Common myeloid progenitor, CD34-positive (primary cell): ENCODE results near the gene ANKRD27.

ENCODE experiments used
- CTCF ChIA-PET: fragments of 350-600 bp; sonication (Branson Sonifier 250); formaldehyde crosslinking; loops from one replicate; lab custom pipeline; 2021; ENCODE audit warnings: antibody characterized with exemption; lab: Charles Lee
- POLR2A ChIA-PET: fragments of 350-600 bp; sonication (Branson Sonifier 250); formaldehyde crosslinking; loops from one replicate; lab custom pipeline; 2021; ENCODE audit warnings: antibody characterized with exemption; lab: Charles Lee
- DNase-seq, 3 donors: peaks; one replicate each; pipeline versions ENCODE4 v3.0.0 to v3.0.0-alpha.2; 2013
- H3K27ac ChIP-seq, 2 experiments: 1 replicate in 1 of 2; 2 replicates in 1 of 2; pipeline ENCODE4 v1.7.0; 2013; ENCODE audit warnings: inconsistent platforms in 2 of 2, low read length in 2 of 2, mild to moderate bottlenecking in 2 of 2, low read depth in 1 of 2, moderate library complexity in 1 of 2; ENCODE audit not compliant: severe bottlenecking in 2 of 2, insufficient read depth in 1 of 2, poor library complexity in 1 of 2
- H3K27me3 ChIP-seq, 5 experiments: replicated peaks in 2 of 5; 1 replicate in 3 of 5; 2 replicates in 2 of 5; pipeline versions ENCODE4 v1.6.1 to v1.7.0; 2013; ENCODE audit warnings: low read length in 4 of 5, mild to moderate bottlenecking in 2 of 5, moderate library complexity in 2 of 5, inconsistent platforms in 1 of 5; ENCODE audit not compliant: insufficient read depth in 5 of 5, control insufficient read depth in 4 of 5
- H3K36me3 ChIP-seq, 4 experiments: 1 replicate in 2 of 4; 2 replicates in 2 of 4; pipeline versions ENCODE4 v1.6.1 to v1.7.0; 2013; ENCODE audit warnings: low read length in 3 of 4, control low read depth in 1 of 4, mild to moderate bottlenecking in 1 of 4; ENCODE audit not compliant: control insufficient read depth in 4 of 4, insufficient read depth in 4 of 4
- H3K4me1 ChIP-seq, 4 experiments: 1 replicate in 3 of 4; 2 replicates in 1 of 4; pipeline versions ENCODE4 v1.6.1 to v1.7.1; 2013; ENCODE audit warnings: low read length in 3 of 4, mild to moderate bottlenecking in 3 of 4, control low read depth in 1 of 4, inconsistent platforms in 1 of 4, moderate library complexity in 1 of 4; ENCODE audit not compliant: control insufficient read depth in 4 of 4, insufficient read depth in 4 of 4; ENCODE audit errors: control extremely low read depth in 1 of 4
- H3K4me3 ChIP-seq, 7 experiments: 1 replicate in 4 of 7; 2 replicates in 3 of 7; pipeline versions ENCODE4 v1.5.1 to v1.7.0; 2013; ENCODE audit warnings: mild to moderate bottlenecking in 7 of 7, low read length in 6 of 7, moderate library complexity in 6 of 7, inconsistent platforms in 2 of 7, low read depth in 2 of 7, control low read depth in 1 of 7; ENCODE audit not compliant: insufficient read depth in 4 of 7, control insufficient read depth in 1 of 7; ENCODE audit errors: extremely low read depth in 1 of 7
- H3K9me3 ChIP-seq, 5 experiments: 1 replicate in 4 of 5; 2 replicates in 1 of 5; pipeline versions ENCODE4 v1.6.1 to v1.7.1; 2013; ENCODE audit warnings: low read length in 4 of 5, mild to moderate bottlenecking in 2 of 5, inconsistent platforms in 1 of 5, low read depth in 1 of 5, moderate library complexity in 1 of 5; ENCODE audit not compliant: control insufficient read depth in 4 of 5, insufficient read depth in 2 of 5; ENCODE audit errors: control extremely low read depth in 1 of 5
- WGBS: methylation state at CpG from one replicate; pipeline ENCODE4 v1.1.5; 2013; ENCODE audit not compliant: insufficient coverage; 5-methylcytosine and 5-hydroxymethylcytosine counted together

ANKRD27 gene

GRCh38 chr19:32691952-32692726 lies 17.2 kb upstream of the ANKRD27 start:
- peak overlapping the region; percentile 37 to 82 (median 71) for H3K4me3 ChIP-seq
- no peaks in the 10 kb centered on the region for H3K9me3 ChIP-seq
- H3K4me1 ChIP-seq, result peaks cover 4 to 43% (median 36%) of the 10 kb centered on the region in 4 experiments
- POLR2A ChIA-PET, result interaction anchor here (1.2 to 1.5 kb wide), 2 partner anchors 16 to 222 kb away, joined by 3 to 4 read pairs; no protein-coding TSS in a partner anchor
- CTCF ChIA-PET, result interaction anchor here (0.6 to 0.8 kb wide), 3 partner anchors 15 to 94 kb away, joined by 3 read pairs; no protein-coding TSS in a partner anchor
- peak overlapping the region in 1 of 2 experiments; percentile 75 for H3K27ac ChIP-seq
- peaks cover 0 to 3% (median 0%) of the 10 kb centered on the region in 4 experiments for H3K36me3 ChIP-seq
- H3K27me3 ChIP-seq, result no peaks in the 10 kb centered on the region
- WGBS, result under 1% methylated on average over 69 of the region's 93 CpGs
- DNase-seq, result peak; percentile 44 to 85 (median 70)

GRCh38 chr19:32691291-32691951 lies 16.4 kb upstream of the ANKRD27 start, which contains the start of gene NUDT19:
Gene NUDT19, plus strand, starts transcription at chr19:32691821. Its CDS starts 140 bp downstream, at chr19:32691961.
- peak; percentile 58 to 80 (median 66) for DNase-seq
- H3K27me3 ChIP-seq, result no peaks in the 10 kb centered on the region
- WGBS, result 13% methylated on average over 28 of the region's 32 CpGs
- H3K36me3 ChIP-seq, result no peaks in the 10 kb centered on the region
- peaks cover 4 to 43% (median 36%) of the 10 kb centered on the region in 4 experiments for H3K4me1 ChIP-seq
- CTCF ChIA-PET, result interaction anchor here (0.6 to 1.5 kb wide), 3 partner anchors 9 to 19 kb away, joined by 3 to 6 read pairs (median 3); no protein-coding TSS in a partner anchor
- H3K4me3 ChIP-seq, result peak within 1 kb of the TSS; percentile 37 to 82 (median 71)
- peak within 1 kb of the TSS in 1 of 2 experiments; percentile 75 for H3K27ac ChIP-seq
- no peaks in the 10 kb centered on the region for H3K9me3 ChIP-seq
- POLR2A ChIA-PET, result interaction anchor here (0.6 to 1.5 kb wide), 3 partner anchors 15 to 222 kb away, joined by 3 to 4 read pairs (median 3); no protein-coding TSS in a partner anchor

- Histone ChIP-seq H3K27me3 (no peaks in the 10 kb centered on the region), H3K4me1 (peaks cover 4 to 26% (median 21%) of the 10 kb centered on the region in 4 experiments), H3K36me3 (no peaks in the 10 kb centered on the region), H3K27ac (no peak overlapping the region), H3K9me3 (no peaks in the 10 kb centered on the region), H3K4me3 (no peak overlapping the region)
- 86% methylated on average over 1 of the region's 1 CpG for WGBS
- ChIA-PET POLR2A (no interaction called here), CTCF (interaction anchor here (1.0 to 2.1 kb wide), 2 partner anchors 12 to 13 kb away, joined by 3 to 4 read pairs; partner anchors contain the start of gene ANKRD27)
- DNase-seq, result no peak
These were observed 13.3 kb upstream of the ANKRD27 start for GRCh38 chr19:32688311-32688710.

GRCh38 chr19:32687681-32688080 lies 12.7 kb upstream of the ANKRD27 start:
- peaks cover 4 to 20% (median 15%) of the 10 kb centered on the region in 4 experiments for H3K4me1 ChIP-seq
- H3K27ac ChIP-seq, result no peak overlapping the region
- ChIA-PET CTCF (interaction anchor here (1.0 to 1.8 kb wide), 2 partner anchors 10 to 13 kb away, joined by 3 to 8 read pairs; partner anchors contain the start of gene ANKRD27), POLR2A (no interaction called here)
- no peaks in the 10 kb centered on the region for H3K36me3 ChIP-seq
- H3K27me3 ChIP-seq, result no peaks in the 10 kb centered on the region
- 80% methylated on average over 3 of the region's 4 CpGs for WGBS
- no peak overlapping the region for H3K4me3 ChIP-seq
- DNase-seq, result peak in 1 of 3 donors; percentile 20
- no peaks in the 10 kb centered on the region for H3K9me3 ChIP-seq

GRCh38 chr19:32686847-32687475 lies 12.0 kb upstream of the ANKRD27 start:
- ChIA-PET CTCF (interaction anchor here (1.0 to 1.8 kb wide), 2 partner anchors 9 to 12 kb away, joined by 3 to 8 read pairs; partner anchors contain the start of gene ANKRD27), POLR2A (no interaction called here)
- WGBS, result 100% methylated on average over 5 of the region's 6 CpGs
- Histone ChIP-seq H3K36me3 (no peaks in the 10 kb centered on the region), H3K4me3 (no peak overlapping the region), H3K4me1 (peaks cover 4 to 12% (median 8%) of the 10 kb centered on the region in 4 experiments), H3K9me3 (no peaks in the 10 kb centered on the region), H3K27me3 (peaks cover 0 to 3% (median 0%) of the 10 kb centered on the region in 5 experiments), H3K27ac (no peak overlapping the region)
- DNase-seq, result no peak

- no peak overlapping the region for H3K4me3 ChIP-seq
- H3K36me3 ChIP-seq, result no peaks in the 10 kb centered on the region
- H3K27me3 ChIP-seq, result peaks cover 2 to 20% (median 7%) of the 10 kb centered on the region in 5 experiments
- H3K27ac ChIP-seq, result no peak overlapping the region
- 90% methylated on average over 4 of the region's 4 CpGs for WGBS
- DNase-seq, result no peak
- POLR2A ChIA-PET, result no interaction called here
- H3K9me3 ChIP-seq, result no peaks in the 10 kb centered on the region
- CTCF ChIA-PET, result no interaction called here
- H3K4me1 ChIP-seq, result peaks cover 0 to 6% (median 6%) of the 10 kb centered on the region in 4 experiments
These were observed 7.3 kb upstream of the ANKRD27 start for GRCh38 chr19:32682317-32682716.
